Measurements from ENCODE around the gene STRN4. TPM values are rescaled to one million over a fixed set of nuclear protein-coding genes. Genes with fewer than 3 reads are reported as not detected.
A peak's percentile ranks its signal among the peaks of the same experiment; 100 is the strongest.

STRN4 gene
- polyA plus RNA-seq, 1 donor from 2014 or later = 153 TPM

DNA sequence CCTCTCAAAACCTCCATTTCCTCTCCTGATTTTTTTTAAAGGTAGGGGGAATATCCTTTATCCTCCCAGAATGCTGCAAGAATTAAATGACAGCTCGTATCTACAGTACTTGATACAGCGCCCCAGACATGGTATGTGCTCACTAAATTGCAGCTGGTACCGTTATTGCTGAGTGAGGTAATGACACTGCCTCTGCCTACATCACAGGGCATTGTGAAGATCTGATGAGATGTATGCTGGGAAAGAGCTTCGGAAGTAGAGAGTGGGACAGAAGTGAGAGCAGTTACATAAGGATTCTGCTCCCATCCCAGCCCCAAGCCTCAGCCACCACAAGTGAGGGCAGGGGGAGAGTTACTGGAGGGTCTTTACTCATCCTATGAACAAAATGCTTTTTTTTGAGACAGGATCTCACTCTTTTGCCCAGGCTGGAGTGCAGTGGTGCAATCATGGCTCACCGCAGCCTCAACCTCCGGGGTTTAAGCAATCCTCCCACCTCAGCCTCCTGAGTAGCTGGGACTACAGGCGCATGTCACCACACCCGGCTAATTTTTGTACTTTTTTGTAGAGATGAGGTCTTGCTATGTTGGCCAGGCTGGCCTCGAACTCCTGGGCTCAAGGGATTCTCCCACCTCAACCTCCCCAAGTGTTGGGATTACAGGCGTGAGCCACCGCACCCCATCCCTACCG lies 2.1 kb downstream of the STRN4 start:
- Histone ChIP-seq H3K9ac (ENCODE audit: low read length) (peak overlapping the region; percentile 99), H3K9me3 (ENCODE audit: low read length) (no peaks in the 10 kb centered on the region), H3K79me2 (replicated peaks; ENCODE audit: insufficient read depth, low read length) (peaks cover 68% of the 10 kb centered on the region), H3K9me2 (ENCODE audit: insufficient read depth, low read length) (no peaks in the 10 kb centered on the region), H3K36me3 (ENCODE audit: insufficient read depth, low read length) (no peaks in the 10 kb centered on the region), H3K27ac (ENCODE audit: low read length) (no peak overlapping the region), H3F3A (ENCODE audit: insufficient read depth, low read length, poor library complexity, severe bottlenecking) (no peaks in the 10 kb centered on the region), H3K4me2 (ENCODE audit: low read length) (peak overlapping the region; percentile 65), H3K4me3 (ENCODE audit: low read length) (peak overlapping the region; percentile 98), H3K27me3 (ENCODE audit: insufficient read depth, low read depth, low read length) (no peaks in the 10 kb centered on the region), H2AFZ (ENCODE audit: low read depth, low read length) (no peak overlapping the region), H4K20me1 (ENCODE audit: insufficient read depth) (peaks cover 30% of the 10 kb centered on the region)
- TF ChIP-seq SMC3 (conservative IDR thresholded peaks at IDR 0.05; ENCODE audit: poor library complexity) (no peak), MXI1 (conservative IDR thresholded peaks at IDR 0.05; ENCODE audit: poor library complexity, severe bottlenecking) (no peak), EZH2 (IDR thresholded peaks at IDR 0.05; ENCODE audit: borderline replicate concordance, insufficient read depth, low read length, poor library complexity, severe bottlenecking) (no peak), TAF1 (IDR thresholded peaks at IDR 0.05; ENCODE audit: low read depth) (no peak)
- TF ChIP-seq, protein P1, sequence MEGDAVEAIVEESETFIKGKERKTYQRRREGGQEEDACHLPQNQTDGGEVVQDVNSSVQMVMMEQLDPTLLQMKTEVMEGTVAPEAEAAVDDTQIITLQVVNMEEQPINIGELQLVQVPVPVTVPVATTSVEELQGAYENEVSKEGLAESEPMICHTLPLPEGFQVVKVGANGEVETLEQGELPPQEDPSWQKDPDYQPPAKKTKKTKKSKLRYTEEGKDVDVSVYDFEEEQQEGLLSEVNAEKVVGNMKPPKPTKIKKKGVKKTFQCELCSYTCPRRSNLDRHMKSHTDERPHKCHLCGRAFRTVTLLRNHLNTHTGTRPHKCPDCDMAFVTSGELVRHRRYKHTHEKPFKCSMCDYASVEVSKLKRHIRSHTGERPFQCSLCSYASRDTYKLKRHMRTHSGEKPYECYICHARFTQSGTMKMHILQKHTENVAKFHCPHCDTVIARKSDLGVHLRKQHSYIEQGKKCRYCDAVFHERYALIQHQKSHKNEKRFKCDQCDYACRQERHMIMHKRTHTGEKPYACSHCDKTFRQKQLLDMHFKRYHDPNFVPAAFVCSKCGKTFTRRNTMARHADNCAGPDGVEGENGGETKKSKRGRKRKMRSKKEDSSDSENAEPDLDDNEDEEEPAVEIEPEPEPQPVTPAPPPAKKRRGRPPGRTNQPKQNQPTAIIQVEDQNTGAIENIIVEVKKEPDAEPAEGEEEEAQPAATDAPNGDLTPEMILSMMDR (IDR thresholded peaks at IDR 0.05; ENCODE audit: poor library complexity, severe bottlenecking) = no peak

DNA sequence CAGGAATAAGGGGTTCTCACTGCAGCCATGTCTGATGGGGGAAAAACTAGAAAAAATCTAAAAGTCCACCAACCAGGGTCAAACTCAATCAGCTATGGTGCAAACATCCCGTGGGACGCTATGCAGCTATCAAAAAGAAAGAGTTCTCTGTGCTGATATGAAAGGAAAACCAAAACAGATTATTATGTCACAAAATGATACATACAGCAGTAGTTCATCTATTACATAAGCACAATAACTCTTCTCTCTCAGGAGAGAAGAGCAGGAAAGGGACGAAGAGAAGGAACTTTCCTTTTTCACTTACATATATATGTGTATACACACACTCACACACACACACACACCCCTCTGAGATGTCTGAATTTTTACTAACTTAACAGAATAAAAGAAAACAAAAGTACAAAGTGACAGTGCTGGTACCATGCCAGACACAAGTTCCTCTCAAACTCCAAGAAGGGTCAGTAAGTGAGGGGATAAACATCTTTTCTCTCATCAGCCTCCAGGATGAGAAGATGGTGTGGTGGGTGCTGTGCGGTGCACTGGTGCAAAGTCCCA lies 3.2 kb downstream of the STRN4 start:
- H3K4me3 ChIP-seq (ENCODE audit: low read length) = peak overlapping the region; percentile 38
- H4K20me1 ChIP-seq (ENCODE audit: insufficient read depth) = peaks cover 36% of the 10 kb centered on the region
- H3K27ac ChIP-seq (ENCODE audit: low read length) = no peak overlapping the region
- H3K36me3 ChIP-seq (ENCODE audit: insufficient read depth, low read length) = no peaks in the 10 kb centered on the region
- no peak overlapping the region for H3K4me2 ChIP-seq (ENCODE audit: low read length)
- H3K27me3 ChIP-seq (ENCODE audit: insufficient read depth, low read depth, low read length) = no peaks in the 10 kb centered on the region
- H3F3A ChIP-seq (ENCODE audit: insufficient read depth, low read length, poor library complexity, severe bottlenecking) = no peaks in the 10 kb centered on the region
- no peak overlapping the region for H2AFZ ChIP-seq (ENCODE audit: low read depth, low read length)
- no peak overlapping the region for H3K9ac ChIP-seq (ENCODE audit: low read length)
- no peaks in the 10 kb centered on the region for H3K9me3 ChIP-seq (ENCODE audit: low read length)
- H3K79me2 ChIP-seq (replicated peaks; ENCODE audit: insufficient read depth, low read length) = peaks cover 79% of the 10 kb centered on the region
- no peaks in the 10 kb centered on the region for H3K9me2 ChIP-seq (ENCODE audit: insufficient read depth, low read length)
- TF ChIP-seq RAD21 (conservative IDR thresholded peaks at IDR 0.05) (no peak), TAF1 (IDR thresholded peaks at IDR 0.05; ENCODE audit: low read depth) (no peak), SMC3 (conservative IDR thresholded peaks at IDR 0.05; ENCODE audit: poor library complexity) (no peak), POLR2AphosphoS5 (IDR thresholded peaks at IDR 0.05) (no peak)
- TF ChIP-seq, protein P2, sequence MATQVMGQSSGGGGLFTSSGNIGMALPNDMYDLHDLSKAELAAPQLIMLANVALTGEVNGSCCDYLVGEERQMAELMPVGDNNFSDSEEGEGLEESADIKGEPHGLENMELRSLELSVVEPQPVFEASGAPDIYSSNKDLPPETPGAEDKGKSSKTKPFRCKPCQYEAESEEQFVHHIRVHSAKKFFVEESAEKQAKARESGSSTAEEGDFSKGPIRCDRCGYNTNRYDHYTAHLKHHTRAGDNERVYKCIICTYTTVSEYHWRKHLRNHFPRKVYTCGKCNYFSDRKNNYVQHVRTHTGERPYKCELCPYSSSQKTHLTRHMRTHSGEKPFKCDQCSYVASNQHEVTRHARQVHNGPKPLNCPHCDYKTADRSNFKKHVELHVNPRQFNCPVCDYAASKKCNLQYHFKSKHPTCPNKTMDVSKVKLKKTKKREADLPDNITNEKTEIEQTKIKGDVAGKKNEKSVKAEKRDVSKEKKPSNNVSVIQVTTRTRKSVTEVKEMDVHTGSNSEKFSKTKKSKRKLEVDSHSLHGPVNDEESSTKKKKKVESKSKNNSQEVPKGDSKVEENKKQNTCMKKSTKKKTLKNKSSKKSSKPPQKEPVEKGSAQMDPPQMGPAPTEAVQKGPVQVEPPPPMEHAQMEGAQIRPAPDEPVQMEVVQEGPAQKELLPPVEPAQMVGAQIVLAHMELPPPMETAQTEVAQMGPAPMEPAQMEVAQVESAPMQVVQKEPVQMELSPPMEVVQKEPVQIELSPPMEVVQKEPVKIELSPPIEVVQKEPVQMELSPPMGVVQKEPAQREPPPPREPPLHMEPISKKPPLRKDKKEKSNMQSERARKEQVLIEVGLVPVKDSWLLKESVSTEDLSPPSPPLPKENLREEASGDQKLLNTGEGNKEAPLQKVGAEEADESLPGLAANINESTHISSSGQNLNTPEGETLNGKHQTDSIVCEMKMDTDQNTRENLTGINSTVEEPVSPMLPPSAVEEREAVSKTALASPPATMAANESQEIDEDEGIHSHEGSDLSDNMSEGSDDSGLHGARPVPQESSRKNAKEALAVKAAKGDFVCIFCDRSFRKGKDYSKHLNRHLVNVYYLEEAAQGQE (IDR thresholded peaks at IDR 0.05; ENCODE audit: borderline replicate concordance) = no peak
- TF ChIP-seq, protein P1 (IDR thresholded peaks at IDR 0.05; ENCODE audit: poor library complexity, severe bottlenecking) = no peak

Data from neural cell (in vitro differentiated cells).